ENCODE data around the gene ARHGEF33. TPM values are rescaled to one million over a fixed set of nuclear protein-coding genes. Genes with fewer than 3 reads are reported as not detected.

The ARHGEF33 gene
- total and polyA plus RNA-seq, 2 of the 13 experiments (the other 11 are each of a cell fraction or from before 2014, with no cell fraction given), result 0.04 TPM; not detected in 1

GRCh38 chr2:38925982-38926381 lies 36.3 kb downstream of the ARHGEF33 start (continued):
- TF ChIP-seq IRF2 (CRISPR knock-in tag; IDR thresholded peaks at IDR 0.05) (no peak), ZNF740 (CRISPR knock-in tag; IDR thresholded peaks at IDR 0.05) (no peak), ZNF44 (CRISPR knock-in tag; IDR thresholded peaks at IDR 0.05) (0 out of 2 replicates have a peak, but pooled peaks have one; percentile 44), AKNA (CRISPR knock-in tag; IDR thresholded peaks at IDR 0.05; ENCODE audit: borderline replicate concordance) (no peak), NFKB2 (CRISPR knock-in tag; IDR thresholded peaks at IDR 0.05; ENCODE audit: borderline replicate concordance) (no peak), THYN1 (CRISPR knock-in tag; IDR thresholded peaks at IDR 0.05; ENCODE audit: borderline replicate concordance, low read depth) (no peak), NFKBIZ (CRISPR knock-in tag; IDR thresholded peaks at IDR 0.05) (no peak), ZNF10 (CRISPR knock-in tag; IDR thresholded peaks at IDR 0.05; ENCODE audit: borderline replicate concordance, low read depth) (no peak), JUND (CRISPR knock-in tag; IDR thresholded peaks at IDR 0.05) (no peak), SALL1 (CRISPR knock-in tag; IDR thresholded peaks at IDR 0.05) (no peak), GFI1 (CRISPR knock-in tag; IDR thresholded peaks at IDR 0.05; ENCODE audit: borderline replicate concordance) (no peak), ZNF138 (CRISPR knock-in tag; IDR thresholded peaks at IDR 0.05; ENCODE audit: low read depth) (no peak), RARG (CRISPR knock-in tag; IDR thresholded peaks at IDR 0.05; ENCODE audit: low read depth) (no peak), ZSCAN9 (CRISPR knock-in tag; IDR thresholded peaks at IDR 0.05; ENCODE audit: borderline replicate concordance) (0 out of 2 replicates have a peak, but pooled peaks have one; percentile 19), ZNF484 (CRISPR knock-in tag; IDR thresholded peaks at IDR 0.05; ENCODE audit: borderline replicate concordance, low read depth) (no peak), XRCC5 (optimal IDR thresholded peaks at IDR 0.05; ENCODE audit: low read length) (peak; percentile 84), ATF7-NPFF (CRISPR knock-in tag; IDR thresholded peaks at IDR 0.05; ENCODE audit: low read depth) (no peak), NR1H2 (CRISPR knock-in tag; IDR thresholded peaks at IDR 0.05; ENCODE audit: borderline replicate concordance, low read depth) (no peak), CENPX (CRISPR knock-in tag; IDR thresholded peaks at IDR 0.05) (no peak), DPF2 (CRISPR knock-in tag; IDR thresholded peaks at IDR 0.05; ENCODE audit: borderline replicate concordance, low read depth) (no peak), TRIM24 (CRISPR knock-in tag; IDR thresholded peaks at IDR 0.05) (no peak)
- TF ChIP-seq, protein P1, sequence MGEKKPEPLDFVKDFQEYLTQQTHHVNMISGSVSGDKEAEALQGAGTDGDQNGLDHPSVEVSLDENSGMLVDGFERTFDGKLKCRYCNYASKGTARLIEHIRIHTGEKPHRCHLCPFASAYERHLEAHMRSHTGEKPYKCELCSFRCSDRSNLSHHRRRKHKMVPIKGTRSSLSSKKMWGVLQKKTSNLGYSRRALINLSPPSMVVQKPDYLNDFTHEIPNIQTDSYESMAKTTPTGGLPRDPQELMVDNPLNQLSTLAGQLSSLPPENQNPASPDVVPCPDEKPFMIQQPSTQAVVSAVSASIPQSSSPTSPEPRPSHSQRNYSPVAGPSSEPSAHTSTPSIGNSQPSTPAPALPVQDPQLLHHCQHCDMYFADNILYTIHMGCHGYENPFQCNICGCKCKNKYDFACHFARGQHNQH (CRISPR knock-in tag; IDR thresholded peaks at IDR 0.05), result peak; percentile 44; the same call in 1 of the 2 replicates
